ENCODE data around the gene DHDDS. TPM values are rescaled to one million over a fixed set of nuclear protein-coding genes. Genes with fewer than 3 reads are reported as not detected.

DHDDS gene
- total RNA-seq, 2 donors from 2014 or later = 83.5 to 88.5 TPM

GRCh38 chr1:26410706-26411623 is 21.2 kb upstream of the DHDDS start, which contains the start of gene LIN28A:
Gene LIN28A, plus strand, starts transcription at chr1:26410817. Its CDS starts 75 bp downstream, at chr1:26410892.
- Histone ChIP-seq H3K4me3 (no peak within 1 kb of the TSS), H3K9me3 (no peaks in the 10 kb centered on the region), H3K27me3 (peaks cover 43% of the 10 kb centered on the region), H3K36me3 (no peaks in the 10 kb centered on the region), H3K27ac (no peak within 1 kb of the TSS), H3K9ac (ENCODE audit: low read depth in 2 of 2, low read length in 2 of 2) (no peak within 1 kb of the TSS), H3K4me1 (no peaks in the 10 kb centered on the region)
- no peak for TF ChIP-seq CTCF (IDR thresholded peaks at IDR 0.05)
- intact Hi-C loops (cut with DNase I) = no loop called here
- no peak for DNase-seq

DNA sequence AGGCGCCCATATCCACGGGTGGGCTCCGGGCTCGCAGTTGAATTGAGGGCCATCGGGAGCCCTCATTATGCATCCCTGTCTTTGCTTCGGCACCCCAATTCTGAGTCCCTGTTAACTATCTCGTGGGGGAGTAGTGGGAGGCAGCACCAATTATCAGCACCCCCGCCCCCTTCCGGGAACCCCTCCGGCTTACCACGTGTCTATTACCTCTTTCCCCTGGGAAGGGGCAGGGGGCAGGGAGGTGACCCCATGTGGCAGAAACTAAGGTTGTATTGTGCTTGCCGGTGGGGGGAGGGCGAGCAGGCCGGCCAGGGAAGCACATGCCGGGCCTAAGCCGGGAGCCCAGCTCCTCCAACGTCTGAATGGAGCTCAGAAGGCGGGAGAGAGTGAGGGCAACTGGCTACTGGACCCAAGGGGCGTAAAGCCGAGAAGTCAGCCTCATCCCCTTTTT is 20.5 kb upstream of the DHDDS start:
- no peaks in the 10 kb centered on the region for H3K9me3 ChIP-seq
- H3K4me1 ChIP-seq = no peaks in the 10 kb centered on the region
- H3K27me3 ChIP-seq = peaks cover 43% of the 10 kb centered on the region
- no peaks in the 10 kb centered on the region for H3K36me3 ChIP-seq
- H3K27ac ChIP-seq = no peak overlapping the region
- intact Hi-C loops (cut with DNase I) = no loop called here
- no peak overlapping the region for H3K4me3 ChIP-seq
- H3K9ac ChIP-seq (ENCODE audit: low read depth in 2 of 2, low read length in 2 of 2) = no peak overlapping the region
- no peak for DNase-seq
- TF ChIP-seq CTCF (IDR thresholded peaks at IDR 0.05) = no peak

DNA sequence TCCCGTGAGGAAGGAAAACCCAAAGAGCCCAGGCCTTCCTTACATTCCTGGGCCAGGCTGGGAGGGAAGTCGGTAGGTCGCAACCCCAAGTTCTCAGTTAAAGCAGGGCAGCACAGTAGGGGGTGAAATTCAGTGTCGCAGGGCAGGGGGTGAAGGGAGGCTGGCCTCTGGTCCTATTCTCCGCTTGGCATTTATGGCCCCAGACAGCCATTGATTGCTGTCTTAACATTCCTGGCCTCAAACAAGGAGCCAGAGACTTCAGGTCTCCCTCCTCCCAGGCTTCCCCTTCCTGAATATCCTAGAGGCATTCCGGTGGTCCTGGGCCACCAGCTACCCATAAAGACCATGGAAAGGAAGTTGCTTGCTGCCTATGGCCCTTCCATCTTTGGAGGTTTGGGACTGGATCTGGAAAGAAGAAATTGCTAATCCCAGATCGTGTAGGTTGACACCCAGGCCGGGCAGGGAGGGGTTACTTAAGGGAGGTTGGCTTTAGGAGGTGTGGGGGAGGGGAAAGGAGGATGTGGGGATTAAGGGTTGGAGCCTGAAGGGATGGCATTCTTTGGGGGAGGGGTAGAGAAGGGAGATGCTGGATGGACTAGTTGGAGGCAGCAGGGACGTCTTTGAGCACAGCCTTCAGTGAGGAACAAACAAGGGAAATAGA is 19.8 kb upstream of the DHDDS start:
- no peak overlapping the region for H3K27ac ChIP-seq
- H3K36me3 ChIP-seq = no peaks in the 10 kb centered on the region
- no peak overlapping the region for H3K4me3 ChIP-seq
- H3K9ac ChIP-seq (ENCODE audit: low read depth in 2 of 2, low read length in 2 of 2) = no peak overlapping the region
- intact Hi-C loops (cut with DNase I) = no loop called here
- H3K4me1 ChIP-seq = no peaks in the 10 kb centered on the region
- no peaks in the 10 kb centered on the region for H3K9me3 ChIP-seq
- H3K27me3 ChIP-seq = peaks cover 43% of the 10 kb centered on the region
- no peak for DNase-seq
- TF ChIP-seq CTCF (IDR thresholded peaks at IDR 0.05) = no peak

GRCh38 chr1:26413031-26413430 is 19.1 kb upstream of the DHDDS start:
- no peak for DNase-seq
- Histone ChIP-seq H3K36me3 (no peaks in the 10 kb centered on the region), H3K9me3 (no peaks in the 10 kb centered on the region), H3K4me1 (no peaks in the 10 kb centered on the region), H3K9ac (ENCODE audit: low read depth in 2 of 2, low read length in 2 of 2) (no peak overlapping the region), H3K27me3 (peaks cover 43% of the 10 kb centered on the region), H3K27ac (no peak overlapping the region), H3K4me3 (no peak overlapping the region)
- intact Hi-C loops (cut with DNase I) = no loop called here
- TF ChIP-seq CTCF (IDR thresholded peaks at IDR 0.05) = no peak

- intact Hi-C loops (cut with DNase I) = no loop called here
- Histone ChIP-seq H3K27me3 (peaks cover 18% of the 10 kb centered on the region), H3K36me3 (no peaks in the 10 kb centered on the region), H3K4me3 (no peak overlapping the region), H3K9ac (ENCODE audit: low read depth in 2 of 2, low read length in 2 of 2) (no peak overlapping the region), H3K27ac (no peak overlapping the region), H3K4me1 (no peaks in the 10 kb centered on the region), H3K9me3 (no peaks in the 10 kb centered on the region)
- peak; percentile 76 for DNase-seq
- TF ChIP-seq CTCF (IDR thresholded peaks at IDR 0.05) = peak; percentile 89
Measured at GRCh38 chr1:26417111-26417759, 14.9 kb upstream of the DHDDS start.
